ENCODE data around the gene TMEM143. TPM values are rescaled to one million over a fixed set of nuclear protein-coding genes. Genes with fewer than 3 reads are reported as not detected.
A peak's percentile ranks its signal among the peaks of the same experiment; 100 is the strongest.

The TMEM143 gene
- 8.5 TPM for total RNA-seq (ENCODE audit: unreplicated experiment)
- long read RNA-seq, partial matches to known transcripts = 3 of 7 reads
- long read RNA-seq, other reads (novel, unspliced or antisense) = 2 of 7 reads

DNA sequence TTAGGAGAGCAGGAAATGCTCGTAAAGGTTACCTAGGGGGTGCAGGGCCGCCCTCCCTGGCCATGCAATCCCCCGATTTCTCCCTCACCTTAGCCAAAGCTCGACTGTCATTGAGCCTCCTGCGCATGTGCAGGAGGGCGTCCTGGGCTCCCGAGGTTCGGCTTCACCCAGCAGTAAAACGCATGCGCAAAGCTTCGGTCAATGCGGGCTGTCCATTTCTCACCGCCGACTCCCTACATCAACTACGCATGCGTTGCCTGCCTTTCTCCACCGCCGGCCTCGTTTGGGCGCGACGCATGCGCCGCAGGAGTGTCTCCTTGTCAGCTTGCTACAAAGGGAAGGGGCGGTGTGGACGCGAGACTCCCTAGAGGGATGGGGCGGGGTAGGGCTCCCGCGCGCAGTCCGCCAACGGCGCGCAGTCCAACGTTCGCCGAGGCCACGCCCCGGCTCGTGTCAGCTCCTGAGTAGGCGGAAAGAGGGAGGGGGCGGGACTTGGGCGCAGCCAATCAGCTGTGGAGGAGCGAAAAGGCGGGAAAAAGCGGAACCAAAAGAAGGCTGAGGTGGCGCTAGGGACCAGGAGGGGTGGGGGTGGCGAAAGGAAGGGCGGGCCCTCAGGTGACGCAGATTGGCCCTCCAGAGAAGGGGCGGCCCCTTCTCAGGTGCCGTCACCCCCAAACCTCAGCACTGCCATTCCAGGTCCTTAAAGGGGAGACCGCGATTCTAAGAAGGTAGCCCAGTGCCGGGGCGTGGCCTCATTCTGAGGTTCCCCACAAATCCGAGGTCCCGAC, at the start of gene TMEM143, which contains the start of gene SYNGR4:
TMEM143 (minus strand) TSS at position 131 of the 788 bp plus-strand sequence; CDS start at position 111, 20 bp downstream.
SYNGR4 (plus strand) TSS at position 558 of the 788 bp plus-strand sequence. CDS start 1,476 bp downstream, outside the sequence.
- Mint-ChIP-seq H3K9me3 (ENCODE audit: unreplicated experiment) (no peaks in the 10 kb centered on the region), H3K4me1 (ENCODE audit: unreplicated experiment) (peaks cover 10% of the 10 kb centered on the region)
- TF ChIP-seq, protein P1, sequence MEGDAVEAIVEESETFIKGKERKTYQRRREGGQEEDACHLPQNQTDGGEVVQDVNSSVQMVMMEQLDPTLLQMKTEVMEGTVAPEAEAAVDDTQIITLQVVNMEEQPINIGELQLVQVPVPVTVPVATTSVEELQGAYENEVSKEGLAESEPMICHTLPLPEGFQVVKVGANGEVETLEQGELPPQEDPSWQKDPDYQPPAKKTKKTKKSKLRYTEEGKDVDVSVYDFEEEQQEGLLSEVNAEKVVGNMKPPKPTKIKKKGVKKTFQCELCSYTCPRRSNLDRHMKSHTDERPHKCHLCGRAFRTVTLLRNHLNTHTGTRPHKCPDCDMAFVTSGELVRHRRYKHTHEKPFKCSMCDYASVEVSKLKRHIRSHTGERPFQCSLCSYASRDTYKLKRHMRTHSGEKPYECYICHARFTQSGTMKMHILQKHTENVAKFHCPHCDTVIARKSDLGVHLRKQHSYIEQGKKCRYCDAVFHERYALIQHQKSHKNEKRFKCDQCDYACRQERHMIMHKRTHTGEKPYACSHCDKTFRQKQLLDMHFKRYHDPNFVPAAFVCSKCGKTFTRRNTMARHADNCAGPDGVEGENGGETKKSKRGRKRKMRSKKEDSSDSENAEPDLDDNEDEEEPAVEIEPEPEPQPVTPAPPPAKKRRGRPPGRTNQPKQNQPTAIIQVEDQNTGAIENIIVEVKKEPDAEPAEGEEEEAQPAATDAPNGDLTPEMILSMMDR (IDR thresholded peaks at IDR 0.05; ENCODE audit: unreplicated experiment) = no peak

DNA sequence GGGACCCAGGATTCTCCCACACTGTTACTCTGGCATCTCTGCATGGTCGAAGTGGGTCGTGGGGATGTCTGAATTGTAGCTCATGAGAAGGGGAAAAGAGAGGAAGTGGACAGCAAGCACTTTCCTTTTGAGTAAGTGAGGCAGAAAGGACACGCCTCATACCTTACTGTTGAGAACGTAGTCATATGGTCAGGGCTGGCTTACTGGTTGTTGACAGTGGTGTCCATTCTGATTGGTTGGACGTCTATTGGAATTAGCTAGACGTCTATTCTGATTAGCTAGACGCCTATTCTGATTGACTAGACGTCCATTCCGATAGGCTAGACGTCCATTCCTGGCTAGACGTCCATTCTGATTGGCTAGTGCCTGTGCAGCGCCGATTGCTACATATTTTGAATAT, 42.1 kb upstream of the TMEM143 start:
- TF ChIP-seq, protein P1 (IDR thresholded peaks at IDR 0.05; ENCODE audit: unreplicated experiment) = no peak
- H3K4me3 Mint-ChIP-seq (ENCODE audit: unreplicated experiment) = no peak overlapping the region
- no peak for DNase-seq (ENCODE audit: low spot score)
- H3K36me3 Mint-ChIP-seq (ENCODE audit: low read depth, unreplicated experiment) = peaks cover 5% of the 10 kb centered on the region
- peaks cover 24% of the 10 kb centered on the region for H3K4me1 Mint-ChIP-seq (ENCODE audit: unreplicated experiment)
- no peaks in the 10 kb centered on the region for H3K9me3 Mint-ChIP-seq (ENCODE audit: unreplicated experiment)
- H3K27ac Mint-ChIP-seq (ENCODE audit: unreplicated experiment) = no peak overlapping the region
- H3K27me3 Mint-ChIP-seq (ENCODE audit: unreplicated experiment) = peaks cover 11% of the 10 kb centered on the region

More for the DNA sequence above, at the start of gene TMEM143, which contains the start of gene SYNGR4:
- Mint-ChIP-seq H3K4me3 (ENCODE audit: unreplicated experiment) (peak within 1 kb of the TSS; percentile 87), H3K27me3 (ENCODE audit: unreplicated experiment) (no peaks in the 10 kb centered on the region), H3K36me3 (ENCODE audit: low read depth, unreplicated experiment) (no peaks in the 10 kb centered on the region), H3K27ac (ENCODE audit: unreplicated experiment) (peak within 1 kb of the TSS; percentile 78)
- peak; percentile 95 for DNase-seq (ENCODE audit: low spot score)

DNA sequence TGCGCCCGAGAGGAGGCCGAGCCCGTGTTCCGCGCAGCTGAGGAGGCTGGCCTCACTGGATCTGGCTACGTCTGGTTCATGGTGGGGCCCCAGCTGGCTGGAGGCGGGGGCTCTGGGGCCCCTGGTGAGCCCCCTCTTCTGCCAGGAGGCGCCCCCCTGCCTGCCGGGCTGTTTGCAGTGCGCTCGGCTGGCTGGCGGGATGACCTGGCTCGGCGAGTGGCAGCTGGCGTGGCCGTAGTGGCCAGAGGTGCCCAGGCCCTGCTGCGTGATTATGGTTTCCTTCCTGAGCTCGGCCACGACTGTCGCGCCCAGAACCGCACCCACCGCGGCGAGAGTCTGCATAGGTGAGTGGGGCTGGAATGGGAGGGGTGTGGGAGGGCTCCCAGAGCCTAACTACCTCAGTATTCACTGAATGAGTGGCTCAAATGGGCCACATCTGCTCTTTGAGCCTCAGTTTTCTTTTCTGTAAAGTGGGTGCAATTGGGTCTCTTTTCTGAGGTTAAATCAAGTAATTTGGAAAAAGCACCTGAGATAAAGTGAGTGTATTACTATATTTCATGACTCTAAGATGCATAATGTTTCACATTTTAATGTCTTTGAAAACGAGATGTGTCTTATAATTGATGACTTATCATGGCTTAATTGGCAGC, 41.4 kb upstream of the TMEM143 start:
- H3K9me3 Mint-ChIP-seq (ENCODE audit: unreplicated experiment) = no peaks in the 10 kb centered on the region
- H3K4me1 Mint-ChIP-seq (ENCODE audit: unreplicated experiment) = peaks cover 29% of the 10 kb centered on the region
- peaks cover 15% of the 10 kb centered on the region for H3K27me3 Mint-ChIP-seq (ENCODE audit: unreplicated experiment)
- no peak for DNase-seq (ENCODE audit: low spot score)
- no peak overlapping the region for H3K4me3 Mint-ChIP-seq (ENCODE audit: unreplicated experiment)
- TF ChIP-seq, protein P1 (IDR thresholded peaks at IDR 0.05; ENCODE audit: unreplicated experiment) = no peak
- H3K36me3 Mint-ChIP-seq (ENCODE audit: low read depth, unreplicated experiment) = peaks cover 5% of the 10 kb centered on the region
- H3K27ac Mint-ChIP-seq (ENCODE audit: unreplicated experiment) = no peak overlapping the region

- TF ChIP-seq, protein P1 (IDR thresholded peaks at IDR 0.05; ENCODE audit: unreplicated experiment) = no peak
- H3K4me3 Mint-ChIP-seq (ENCODE audit: unreplicated experiment) = peak overlapping the region; percentile 47
- peak overlapping the region; percentile 68 for H3K27ac Mint-ChIP-seq (ENCODE audit: unreplicated experiment)
- H3K36me3 Mint-ChIP-seq (ENCODE audit: low read depth, unreplicated experiment) = peaks cover 9% of the 10 kb centered on the region
- H3K27me3 Mint-ChIP-seq (ENCODE audit: unreplicated experiment) = peaks cover 21% of the 10 kb centered on the region
- no peak for DNase-seq (ENCODE audit: low spot score)
- H3K9me3 Mint-ChIP-seq (ENCODE audit: unreplicated experiment) = no peaks in the 10 kb centered on the region
- H3K4me1 Mint-ChIP-seq (ENCODE audit: unreplicated experiment) = peaks cover 38% of the 10 kb centered on the region
Observed at GRCh38 chr19:48403606-48404005, 39.9 kb upstream of the TMEM143 start.
